Ovary (tissue), 3 donors: Measurements from ENCODE around the gene NR5A2.

Experiments
- CTCF ChIP-seq, 3 donors: fragments of 450-650 bp in 2 of 3; fragments of 200-600 bp in 1 of 3; IDR thresholded peaks; one replicate each; pipeline versions ENCODE4 v1.5.1 to v1.8.0; 2016 to 2022; ENCODE audit warnings: antibody characterized with exemption in 3 of 3, mild to moderate bottlenecking in 1 of 3
- EP300 ChIP-seq: sonication (generic); formaldehyde crosslinking; IDR thresholded peaks from one replicate; pipeline ENCODE4 v1.6.1; 2017; ENCODE audit warnings: antibody characterized with exemption
- POLR2A ChIP-seq: fragments of 450-650 bp; IDR thresholded peaks from one replicate; pipeline ENCODE4 v1.6.1; 2017; ENCODE audit warnings: antibody characterized with exemption, mild to moderate bottlenecking, moderate library complexity
- donor health status: DM: no; HTN: no; CAD: no.

- TF ChIP-seq CTCF (IDR thresholded peaks at IDR 0.05) (no peak), POLR2A (no peak), EP300 (no peak)
Measured at GRCh38 chr1:200042119-200042551, 14.6 kb downstream of the NR5A2 start.
